GM19239 (cell line): ENCODE results near the gene CSNK1A1.
"Not testable (repeated sequence)": the region's sequence is repeated elsewhere in the genome, so short reads cannot be mapped to it uniquely, and the experiment has no call there.

Experiments
- DNase-seq: peaks from one replicate; pipeline ENCODE4 v3.0.0; 2011; ENCODE audit warnings: low spot score; ENCODE audit not compliant: insufficient read length
- FAIRE-seq: peaks from 2 replicates; lab custom pipeline; 2011; peaks lifted over from hg19 to GRCh38; lab: Jason Lieb, UNC

The CSNK1A1 gene

DNA sequence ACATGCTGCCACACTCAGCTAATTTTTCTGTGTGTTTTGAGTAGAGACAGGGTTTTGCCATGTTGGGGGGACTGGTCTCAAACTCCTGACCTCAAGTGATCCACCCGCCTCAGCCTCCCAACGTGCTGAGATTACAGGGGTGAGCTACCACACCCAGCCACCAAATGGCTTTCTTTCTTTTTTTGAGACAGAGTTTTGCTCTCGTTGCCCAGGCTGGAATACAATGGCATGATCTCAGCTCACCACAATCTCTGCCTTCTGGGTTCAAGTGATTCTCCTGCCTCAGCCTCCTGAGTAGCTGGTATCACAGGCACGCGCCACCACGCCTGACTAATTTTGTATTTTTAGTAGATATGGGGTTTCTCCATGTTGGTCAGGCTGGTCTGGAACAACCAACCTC, 15.5 kb downstream of the CSNK1A1 start:
- FAIRE-seq = not testable (repeated sequence)

GRCh38 chr5:149532413-149532812, 18.8 kb downstream of the CSNK1A1 start:
- no peak for DNase-seq
- FAIRE-seq = no peak

More for the DNA sequence above, 15.5 kb downstream of the CSNK1A1 start:
- DNase-seq = not testable (repeated sequence)

- DNase-seq (no peak), FAIRE-seq (no peak)
Measured at GRCh38 chr5:149529463-149529862, 21.8 kb downstream of the CSNK1A1 start.

GRCh38 chr5:149528281-149529060, 22.8 kb downstream of the CSNK1A1 start:
- no peak for FAIRE-seq
- DNase-seq = no peak

DNA sequence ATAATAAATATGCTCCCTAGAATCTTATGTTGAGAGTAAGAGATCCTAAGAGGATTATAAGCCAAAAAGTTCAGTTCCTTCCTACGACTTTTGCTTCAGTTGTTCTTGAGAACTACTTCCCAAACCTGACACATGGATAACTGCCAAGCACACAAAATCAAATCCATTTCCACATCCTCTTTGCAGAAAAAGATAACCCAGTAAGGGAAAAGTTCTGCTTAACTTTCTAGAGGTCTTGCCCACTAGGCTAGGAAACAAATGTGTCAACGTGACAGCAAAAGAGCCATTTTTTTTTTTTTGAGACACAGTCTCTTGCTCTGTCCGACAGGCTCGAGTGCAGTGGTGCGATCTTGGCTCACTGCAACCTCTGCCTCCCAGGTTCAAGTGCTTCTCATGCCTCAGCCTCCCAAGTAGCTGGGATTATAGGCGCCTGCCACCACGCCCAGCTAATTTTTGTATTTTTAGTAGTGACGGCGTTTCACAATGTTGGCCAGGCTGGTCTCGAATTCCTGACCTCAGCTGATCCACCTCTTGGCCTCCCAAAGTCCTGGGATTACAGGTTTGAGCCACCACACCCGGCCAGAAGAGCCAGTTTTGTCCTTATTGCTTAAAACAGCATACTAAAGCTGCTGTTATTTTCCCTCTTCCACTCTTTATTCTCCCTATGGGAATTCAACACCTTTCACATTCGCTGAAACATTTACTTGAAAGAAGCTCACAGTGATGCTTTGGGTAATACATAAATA, 24.2 kb downstream of the CSNK1A1 start:
- no peak for FAIRE-seq

GRCh38 chr5:149521739-149522685, 29.2 kb downstream of the CSNK1A1 start:
- DNase-seq (no peak), FAIRE-seq (no peak)

More for the DNA sequence above, 24.2 kb downstream of the CSNK1A1 start:
- no peak for DNase-seq

GRCh38 chr5:149519601-149520000, 31.6 kb downstream of the CSNK1A1 start:
- DNase-seq = no peak
- FAIRE-seq = no peak

DNA sequence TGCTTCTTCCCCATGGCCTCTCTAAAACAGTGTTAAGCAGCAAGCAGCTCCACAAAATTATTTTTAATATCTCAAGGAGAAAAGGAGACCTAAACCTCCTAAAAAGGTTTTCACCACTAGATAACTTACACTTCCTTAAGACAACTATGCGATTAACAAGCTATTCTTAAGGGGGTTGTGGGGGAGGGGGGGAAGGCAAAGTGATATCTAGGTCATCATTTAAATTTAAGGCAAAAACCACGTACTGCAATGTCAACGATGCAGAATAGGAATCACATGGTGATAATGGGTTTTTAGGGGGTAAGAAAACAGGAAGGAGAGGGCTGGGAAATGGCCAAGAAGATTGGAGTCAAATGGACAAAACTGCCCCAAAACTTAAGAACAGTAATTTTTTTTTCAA, 32.6 kb downstream of the CSNK1A1 start:
- FAIRE-seq = no peak
- no peak for DNase-seq

- FAIRE-seq = no peak
- DNase-seq = no peak
Measured at GRCh38 chr5:149517461-149518122, 33.6 kb downstream of the CSNK1A1 start.

DNA sequence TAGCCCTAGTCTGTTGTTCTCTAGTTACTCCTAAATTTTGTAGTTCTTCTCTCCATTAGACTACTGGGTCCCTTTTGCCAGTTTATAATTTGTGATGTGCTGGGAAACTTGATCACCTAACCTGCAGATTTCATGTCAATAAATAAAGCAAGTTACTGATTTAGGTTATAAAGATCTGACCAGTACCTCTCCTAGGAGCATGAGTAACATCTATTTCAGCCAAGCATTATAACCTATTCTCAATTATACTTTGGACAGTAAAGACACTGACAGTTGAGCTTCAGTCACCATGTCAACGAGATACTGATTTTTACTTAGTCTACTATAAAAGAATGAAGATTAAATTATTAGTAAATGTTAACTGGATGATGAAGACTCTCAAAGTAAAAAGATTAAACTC, 36.7 kb downstream of the CSNK1A1 start:
- FAIRE-seq = no peak
- no peak for DNase-seq

GRCh38 chr5:149513372-149513947, 37.8 kb downstream of the CSNK1A1 start:
- FAIRE-seq, DNase-seq: not testable (repeated sequence)

DNA sequence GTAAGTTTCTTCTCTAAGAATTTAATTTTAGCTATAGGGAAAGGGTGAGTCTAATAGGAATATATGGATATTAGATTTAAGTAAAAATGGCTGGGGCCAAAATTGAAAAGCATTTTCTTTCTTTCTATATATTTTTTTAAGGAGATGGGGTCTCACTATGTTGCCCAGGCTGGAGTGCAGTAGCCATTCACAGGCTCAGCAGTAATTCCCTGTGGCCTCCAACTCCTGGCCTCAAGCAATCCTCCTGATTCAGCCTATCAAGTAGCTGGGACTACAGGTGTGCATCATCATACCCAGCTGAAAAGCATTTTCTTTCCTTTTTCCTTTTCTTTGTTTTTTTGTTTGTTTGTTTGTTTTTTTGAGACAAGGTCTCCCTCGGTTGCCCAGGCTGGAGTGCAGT, 41.1 kb downstream of the CSNK1A1 start:
- no peak for FAIRE-seq
- no peak for DNase-seq

DNA sequence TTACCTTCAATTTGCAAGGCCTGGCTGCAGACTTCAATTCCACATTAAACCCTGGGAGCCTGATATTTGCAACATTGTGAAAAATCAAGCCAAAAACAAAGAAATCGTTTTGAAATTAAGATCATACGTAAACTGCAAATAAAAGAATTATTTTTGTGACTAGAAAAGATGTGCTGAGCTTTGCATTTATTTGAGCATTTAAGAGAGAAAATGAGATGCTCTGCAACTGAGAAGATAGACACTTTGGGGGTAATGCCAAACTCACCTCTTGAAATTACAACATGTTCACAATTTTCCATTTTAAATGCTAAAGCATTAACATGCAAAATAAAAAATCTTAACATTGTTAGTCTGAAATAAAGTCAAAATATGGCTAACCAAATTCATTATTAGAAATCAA, 46.6 kb downstream of the CSNK1A1 start:
- DNase-seq (no peak), FAIRE-seq (peak; percentile 37)

- FAIRE-seq = no peak
- DNase-seq = no peak
Measured at GRCh38 chr5:149503006-149503405, 48.2 kb downstream of the CSNK1A1 start.

GRCh38 chr5:149500922-149501582, 50.2 kb downstream of the CSNK1A1 start:
- DNase-seq (no peak), FAIRE-seq (no peak)

DNA sequence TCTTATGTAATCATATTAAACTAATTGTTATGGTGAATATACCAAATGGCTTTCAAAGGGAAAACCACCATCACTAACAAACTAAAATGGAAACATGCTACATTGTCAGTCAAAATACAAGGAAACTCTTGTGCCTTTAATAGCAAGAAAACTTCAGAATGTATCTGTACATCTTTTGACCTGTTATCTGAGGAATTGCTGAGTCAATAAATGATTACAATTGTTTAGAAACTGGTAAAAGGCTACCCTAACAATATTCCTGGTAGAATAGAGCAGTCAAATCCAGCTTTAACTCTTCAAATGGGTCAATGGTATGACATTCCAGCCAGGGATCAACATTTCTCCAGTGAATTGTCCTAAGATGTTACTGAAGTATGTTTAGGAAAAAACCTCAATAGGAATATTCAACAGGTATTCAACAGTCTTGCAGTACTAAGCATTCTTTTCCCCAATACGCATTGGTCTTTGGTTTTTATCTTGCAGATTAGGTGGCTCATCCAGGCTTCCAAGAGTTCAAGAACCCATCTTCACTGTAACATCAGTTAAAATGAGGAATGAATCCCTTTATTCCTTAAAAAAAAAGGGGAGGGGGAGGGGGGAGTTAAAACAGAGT, 52.4 kb downstream of the CSNK1A1 start:
- FAIRE-seq = no peak
- no peak for DNase-seq

DNA sequence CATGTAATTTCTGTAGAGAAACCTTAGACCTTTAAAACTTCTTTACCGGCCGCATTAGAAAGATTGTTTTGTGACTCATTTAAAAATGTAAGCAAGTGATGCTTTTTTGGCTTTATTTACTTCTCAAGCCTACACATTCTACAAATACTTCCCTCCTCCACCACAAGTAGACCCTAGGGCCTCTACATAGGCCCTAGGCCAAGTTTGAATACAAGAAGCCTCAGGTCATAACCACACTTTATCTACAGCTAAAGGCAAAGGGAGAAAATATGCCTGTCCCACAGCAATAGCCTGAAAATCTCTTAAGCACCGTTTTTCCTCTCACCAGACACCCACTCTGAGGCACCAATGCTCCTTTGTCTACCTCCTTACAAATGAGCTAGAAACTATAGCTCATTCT, 53.9 kb downstream of the CSNK1A1 start:
- DNase-seq = no peak
- no peak for FAIRE-seq

- no peak for DNase-seq
- FAIRE-seq = peak; percentile 26
Measured at GRCh38 chr5:149496917-149497316, 54.3 kb downstream of the CSNK1A1 start.

GRCh38 chr5:149496166-149496565, 55.1 kb downstream of the CSNK1A1 start:
- DNase-seq (no peak), FAIRE-seq (no peak)
